Colonic mucosa (tissue), 4 donors: ENCODE results near the gene GRP. TPM values are rescaled to one million over a fixed set of nuclear protein-coding genes. Genes with fewer than 3 reads are reported as not detected.

ENCODE experiments used
- DNase-seq: peaks from one replicate; pipeline ENCODE4 v3.0.0-alpha.2; 2020
- H3K27ac ChIP-seq: fragments of 200-600 bp; one replicate; pipeline ENCODE4 v1.8.0; 2021
- H3K27me3 ChIP-seq: fragments of 200-600 bp; one replicate; pipeline ENCODE4 v1.8.0; 2021
- H3K36me3 ChIP-seq: fragments of 200-600 bp; one replicate; pipeline ENCODE4 v1.8.0; 2021
- H3K4me1 ChIP-seq: fragments of 200-600 bp; one replicate; pipeline ENCODE4 v1.8.0; 2021; ENCODE audit warnings: mild to moderate bottlenecking
- H3K4me3 ChIP-seq: fragments of 200-600 bp; one replicate; pipeline ENCODE4 v1.8.0; 2021
- H3K9ac ChIP-seq, 2 donors: one replicate each; pipeline ENCODE4 v1.7.0; 2013; ENCODE audit warnings: control low read depth in 2 of 2, low read depth in 2 of 2, low read length in 2 of 2
- H3K9me3 ChIP-seq: fragments of 200-600 bp; one replicate; pipeline ENCODE4 v1.8.0; 2021
- intact Hi-C: fragments of 100-400 bp; cut with DNase I; formaldehyde crosslinking; loops from one replicate; pipeline ENCODE4 v1.14.1; 2022
- total RNA-seq, 2 donors: library from RNA; stranded (reverse); fragmentation: NEBNext Ultra II Directional in 1 of 2; extraction: Animal tissue kit (Norgen Biotek cat#: 25700) in 1 of 2; gene quantifications; one replicate each; pipeline ENCODE4 v1.2.1, GENCODE V29; 2021
- TF ChIP-seq, protein P1 (sequence below): fragments of 200-600 bp; IDR thresholded peaks from one replicate; pipeline ENCODE4 v1.8.0; 2022; ENCODE audit warnings: antibody characterized with exemption, mild to moderate bottlenecking
- donor health status: healthy.
- donor health status: DM: no; HTN: no; CAD: no.
- donor health status: DM: no; HTN: no; CAD: no.

Gene GRP
- total RNA-seq, 2 donors from 2014 or later, result not detected

DNA sequence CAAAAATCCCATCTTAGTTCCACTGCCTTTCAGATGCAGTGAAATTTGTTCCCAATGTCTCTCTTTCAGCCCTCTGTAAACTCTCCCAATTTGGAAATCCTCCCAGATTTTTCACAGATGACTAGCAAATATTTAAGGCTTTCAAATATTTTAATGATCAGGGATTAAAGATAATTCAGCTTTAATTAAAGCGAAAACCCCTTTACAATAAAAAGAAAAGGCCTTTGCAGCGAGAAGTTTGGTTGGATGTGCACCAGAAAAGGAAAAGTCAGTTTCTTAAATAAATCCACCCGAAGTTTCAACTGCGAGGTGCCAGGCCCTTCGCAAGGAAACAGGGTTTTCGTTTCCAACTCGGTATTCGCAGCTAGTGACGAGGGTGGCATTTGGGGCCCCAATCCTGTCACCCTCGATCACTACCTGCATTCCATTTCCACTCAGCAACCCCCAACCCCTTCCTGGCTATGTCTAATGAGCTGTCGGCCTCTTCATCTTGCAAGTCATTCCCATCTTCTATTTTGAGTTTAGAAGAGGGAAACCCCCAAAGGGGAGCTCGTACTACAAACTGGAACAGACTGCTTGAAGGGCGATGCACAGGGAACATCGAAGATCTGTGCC is 51.8 kb downstream of the GRP start:
- Histone ChIP-seq H3K27ac (no peak overlapping the region), H3K4me3 (no peak overlapping the region), H3K27me3 (peaks cover 92% of the 10 kb centered on the region), H3K9me3 (no peaks in the 10 kb centered on the region), H3K9ac (no peak overlapping the region), H3K4me1 (no peaks in the 10 kb centered on the region), H3K36me3 (no peaks in the 10 kb centered on the region)
- intact Hi-C loops, result no loop called here
- TF ChIP-seq, protein P1, sequence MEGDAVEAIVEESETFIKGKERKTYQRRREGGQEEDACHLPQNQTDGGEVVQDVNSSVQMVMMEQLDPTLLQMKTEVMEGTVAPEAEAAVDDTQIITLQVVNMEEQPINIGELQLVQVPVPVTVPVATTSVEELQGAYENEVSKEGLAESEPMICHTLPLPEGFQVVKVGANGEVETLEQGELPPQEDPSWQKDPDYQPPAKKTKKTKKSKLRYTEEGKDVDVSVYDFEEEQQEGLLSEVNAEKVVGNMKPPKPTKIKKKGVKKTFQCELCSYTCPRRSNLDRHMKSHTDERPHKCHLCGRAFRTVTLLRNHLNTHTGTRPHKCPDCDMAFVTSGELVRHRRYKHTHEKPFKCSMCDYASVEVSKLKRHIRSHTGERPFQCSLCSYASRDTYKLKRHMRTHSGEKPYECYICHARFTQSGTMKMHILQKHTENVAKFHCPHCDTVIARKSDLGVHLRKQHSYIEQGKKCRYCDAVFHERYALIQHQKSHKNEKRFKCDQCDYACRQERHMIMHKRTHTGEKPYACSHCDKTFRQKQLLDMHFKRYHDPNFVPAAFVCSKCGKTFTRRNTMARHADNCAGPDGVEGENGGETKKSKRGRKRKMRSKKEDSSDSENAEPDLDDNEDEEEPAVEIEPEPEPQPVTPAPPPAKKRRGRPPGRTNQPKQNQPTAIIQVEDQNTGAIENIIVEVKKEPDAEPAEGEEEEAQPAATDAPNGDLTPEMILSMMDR, result no peak
- DNase-seq, result no peak

DNA sequence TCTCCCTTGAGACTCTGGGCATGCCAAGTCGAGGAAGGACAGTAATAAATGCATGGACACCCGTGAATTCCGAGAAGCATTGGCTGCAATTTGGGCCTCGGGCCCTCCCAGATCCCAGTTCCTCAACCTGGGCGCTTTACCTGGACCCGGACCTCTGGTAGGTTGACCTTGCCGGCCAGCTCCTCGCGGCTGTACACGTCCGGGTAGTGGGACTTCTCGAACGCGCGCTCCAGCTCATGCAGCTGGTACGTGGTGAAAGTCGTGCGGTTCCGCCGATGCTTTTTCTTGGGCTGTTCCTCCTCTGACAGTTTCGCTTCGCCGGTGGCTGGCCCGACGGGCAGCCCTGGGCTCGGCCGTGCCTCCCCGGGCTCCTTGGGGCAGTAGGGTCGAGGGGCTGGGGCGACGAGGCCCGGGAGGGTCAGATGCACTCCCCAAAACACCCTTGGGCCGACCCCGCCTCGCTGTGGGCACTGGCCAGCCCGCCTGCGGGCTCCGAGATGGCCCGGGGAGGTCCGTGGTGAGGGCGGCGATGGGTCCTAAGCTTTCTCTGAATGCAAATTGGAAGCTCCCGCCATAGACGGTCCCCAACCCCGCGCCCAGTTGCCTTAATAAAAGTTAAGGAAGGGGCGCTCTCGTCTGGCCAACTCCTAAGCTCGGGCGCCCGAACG is 52.4 kb downstream of the GRP start:
- H3K27me3 ChIP-seq, result peaks cover 85% of the 10 kb centered on the region

DNA sequence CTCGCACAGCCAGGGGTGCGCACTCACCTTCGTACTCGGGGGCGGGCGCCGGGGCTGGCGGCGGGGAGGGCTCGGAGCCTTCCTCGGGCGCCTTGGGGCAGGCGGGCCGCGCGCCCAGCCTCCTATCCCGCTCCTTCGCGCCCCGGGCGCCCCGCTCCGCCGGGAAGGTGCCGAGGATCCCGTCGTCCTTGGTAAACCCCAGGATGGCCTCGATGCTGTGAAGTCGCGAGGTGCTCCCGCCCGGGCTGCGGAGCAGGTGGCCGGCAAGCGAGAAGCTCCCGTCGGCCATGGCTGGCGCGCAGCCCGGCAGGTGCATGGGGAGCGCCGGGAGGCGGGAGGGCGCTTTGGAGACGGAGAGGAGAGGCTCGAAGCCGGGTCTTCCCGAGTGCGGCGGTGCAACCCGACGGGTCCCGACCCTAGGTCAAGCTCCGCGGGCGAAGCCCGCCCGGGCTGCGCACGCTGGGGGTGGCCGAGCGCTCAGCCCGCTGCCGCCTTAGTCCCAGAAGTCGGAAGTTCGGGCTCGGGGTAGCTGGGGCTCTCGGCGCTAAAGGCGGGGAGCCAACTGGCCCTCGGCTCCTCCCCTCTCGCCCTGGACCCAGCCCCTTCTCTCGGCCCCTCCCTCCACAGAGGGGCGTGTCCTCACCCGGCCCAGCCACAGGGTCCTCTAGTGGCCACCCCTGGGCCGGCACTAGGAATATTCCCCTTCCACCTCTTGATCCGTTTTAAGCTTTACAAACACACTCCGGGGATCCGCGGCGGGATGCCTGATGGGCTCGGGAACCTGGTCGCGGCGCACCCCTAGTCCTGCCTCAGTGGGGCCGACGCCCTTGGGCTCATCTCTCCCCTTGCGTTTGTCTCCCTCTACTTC is 53.2 kb downstream of the GRP start, which contains the start of gene RAX:
Gene RAX (minus strand): TSS at position 564 of the 868 bp plus-strand sequence. CDS start 248 bp downstream, at position 316.
- Histone ChIP-seq H3K9ac (no peak within 1 kb of the TSS), H3K27me3 (peaks cover 77% of the 10 kb centered on the region), H3K9me3 (no peaks in the 10 kb centered on the region), H3K27ac (no peak within 1 kb of the TSS), H3K36me3 (no peaks in the 10 kb centered on the region), H3K4me1 (no peaks in the 10 kb centered on the region), H3K4me3 (no peak within 1 kb of the TSS)
- intact Hi-C loops, result no loop called here
- TF ChIP-seq, protein P1, result no peak
- no peak for DNase-seq

More for the DNA sequence above, 52.4 kb downstream of the GRP start:
- Histone ChIP-seq H3K27ac (no peak overlapping the region), H3K36me3 (no peaks in the 10 kb centered on the region), H3K9ac (no peak overlapping the region), H3K9me3 (no peaks in the 10 kb centered on the region), H3K4me3 (no peak overlapping the region), H3K4me1 (no peaks in the 10 kb centered on the region)
- TF ChIP-seq, protein P1, result no peak
- intact Hi-C loops, result no loop called here
- no peak for DNase-seq

DNA sequence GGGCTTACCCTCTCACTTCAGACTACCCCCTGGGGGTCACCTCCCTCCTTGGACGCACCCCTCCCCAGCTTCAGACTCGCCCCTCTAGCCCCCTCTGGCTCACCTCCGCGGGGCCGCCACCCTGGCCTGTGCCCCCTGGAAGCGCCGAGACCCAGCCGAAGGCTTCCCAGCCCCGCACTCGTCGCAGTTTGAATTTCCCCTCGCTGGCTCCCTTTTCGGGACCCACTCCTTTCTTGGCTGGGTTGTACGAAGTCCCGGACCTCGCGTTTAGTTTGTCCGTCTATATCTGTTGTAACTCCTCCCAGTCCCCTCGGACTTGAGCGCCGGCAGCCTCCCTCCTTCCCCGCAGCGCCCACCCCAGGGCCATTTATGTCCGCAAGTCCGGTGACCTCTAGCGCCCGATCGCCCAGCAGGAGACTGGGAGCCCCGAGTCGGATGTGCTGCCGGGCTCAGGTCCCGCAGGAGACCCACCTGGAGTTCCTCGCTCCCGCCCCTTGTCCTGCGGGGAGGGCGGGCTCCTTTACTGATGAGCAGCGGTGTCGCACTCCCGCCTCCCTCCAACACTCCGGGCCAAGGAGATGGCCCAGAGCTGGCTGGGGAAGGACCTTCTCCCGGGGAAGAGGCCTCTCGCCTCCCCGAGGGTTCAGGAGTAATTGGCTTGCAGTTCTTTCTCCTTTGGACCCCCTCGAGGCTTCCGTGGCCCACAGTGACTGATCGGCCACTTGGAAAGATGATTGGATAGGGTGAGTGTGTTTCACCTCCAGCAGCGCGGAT is 54.0 kb downstream of the GRP start:
- Histone ChIP-seq H3K9me3 (no peaks in the 10 kb centered on the region), H3K27me3 (peaks cover 69% of the 10 kb centered on the region), H3K4me1 (no peaks in the 10 kb centered on the region), H3K27ac (no peak overlapping the region), H3K36me3 (no peaks in the 10 kb centered on the region), H3K4me3 (no peak overlapping the region), H3K9ac (no peak overlapping the region)
- intact Hi-C loops, result no loop called here
- TF ChIP-seq, protein P1, result no peak
- no peak for DNase-seq

DNA sequence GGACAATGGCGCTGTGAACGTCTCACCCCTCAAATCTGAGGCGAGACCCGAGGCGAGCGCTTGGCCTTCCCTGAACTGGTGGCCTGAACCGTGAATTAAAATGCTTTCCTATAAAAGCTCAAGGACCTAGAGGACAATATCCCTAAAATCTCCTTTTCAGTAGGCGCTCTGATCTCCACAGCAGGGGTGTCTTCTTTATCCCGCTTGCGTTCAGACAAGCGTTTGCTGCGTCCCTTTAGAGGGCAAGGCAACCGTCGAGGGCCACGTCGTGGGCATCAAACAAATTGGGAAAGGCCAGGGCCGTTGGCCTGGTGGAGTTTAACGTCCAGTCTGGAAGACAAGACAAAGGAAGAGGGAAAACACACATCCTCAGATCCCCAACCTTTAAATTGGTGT is 54.6 kb downstream of the GRP start:
- TF ChIP-seq, protein P1, result no peak
- intact Hi-C loops, result no loop called here
- Histone ChIP-seq H3K9me3 (no peaks in the 10 kb centered on the region), H3K36me3 (no peaks in the 10 kb centered on the region), H3K27me3 (peaks cover 64% of the 10 kb centered on the region), H3K9ac (no peak overlapping the region), H3K27ac (no peak overlapping the region), H3K4me3 (no peak overlapping the region), H3K4me1 (no peaks in the 10 kb centered on the region)
- DNase-seq, result no peak
